ENCODE data around the gene CDH22. TPM values are rescaled to one million over a fixed set of nuclear protein-coding genes. Genes with fewer than 3 reads are reported as not detected.

The CDH22 gene
- total and polyA plus RNA-seq, 10 of the 15 experiments (the other 5 are each of a cell fraction or from before 2014, with no cell fraction given): not detected

- in situ Hi-C loops (cut with MboI) (no loop called here), intact Hi-C loops (cut with micrococcal nuclease; ENCODE audit: unreplicated experiment) (no loop called here)
- Histone ChIP-seq H3K9me3 (replicated peaks; ENCODE audit: control insufficient read depth, insufficient read depth, low read length) (no peaks in the 10 kb centered on the region), H3K36me3 (ENCODE audit: control insufficient read depth in 2 of 2, insufficient read depth in 2 of 2, low read length in 1 of 2) (no peaks in the 10 kb centered on the region), H3K4me2 (ENCODE audit: control insufficient read depth, insufficient read depth) (no peak overlapping the region), H3K4me3 (no peak overlapping the region), H2AFZ (ENCODE audit: control insufficient read depth, low read depth, low read length) (no peak overlapping the region), H3K27ac (ENCODE audit: control insufficient read depth, insufficient read depth) (no peak overlapping the region), H4K20me1 (ENCODE audit: control insufficient read depth, insufficient read depth) (no peaks in the 10 kb centered on the region), H3K9ac (ENCODE audit: control insufficient read depth, insufficient read depth, low read length) (no peak overlapping the region), H3K27me3 (replicated peaks in 1 of 2; ENCODE audit: control insufficient read depth in 2 of 2, insufficient read depth in 2 of 2, low read length in 1 of 2) (peaks cover 0 to 5% of the 10 kb centered on the region in 2 experiments; a peak in 3 of 4 replicates), H3K4me1 (ENCODE audit: control insufficient read depth, insufficient read depth, low read length) (no peaks in the 10 kb centered on the region), H3K79me2 (ENCODE audit: control insufficient read depth, insufficient read depth, low read length) (no peaks in the 10 kb centered on the region)
- ChIA-PET CTCF (no interaction called here), RAD21 (ENCODE audit: unreplicated experiment) (no interaction called here), POLR2A (no interaction called here), SMC1A (ENCODE audit: uncharacterized antibody, unreplicated experiment) (no interaction called here)
- ATAC-seq (no peak), FAIRE-seq (no peak), DNase-seq (ENCODE audit: low read depth, low spot score) (no peak)
- BruUV-seq (replicated peaks): no TSS peak
- 36% methylated on average over 8 of the region's 8 CpGs for WGBS (ENCODE audit: insufficient coverage, insufficient replicate concordance, low lambda C conversion rate, missing lambda C conversion rate)
- no peak for TF ChIP-seq IRF3 (IDR thresholded peaks at IDR 0.05)
- no peak for TF ChIP-seq CBFB (IDR thresholded peaks at IDR 0.05; ENCODE audit: low read depth)
- TF ChIP-seq GATAD2B (conservative IDR thresholded peaks at IDR 0.05; ENCODE audit: low read depth): no peak
- TF ChIP-seq ZNF687 (IDR thresholded peaks at IDR 0.05): no peak
- no peak for TF ChIP-seq ZBTB4 (CRISPR knock-in tag; IDR thresholded peaks at IDR 0.05)
- no peak for TF ChIP-seq BCL3 (IDR thresholded peaks at IDR 0.05; ENCODE audit: borderline replicate concordance, insufficient read depth, low read depth, low read length, poor library complexity, severe bottlenecking)
- TF ChIP-seq IRF5 (IDR thresholded peaks at IDR 0.05; ENCODE audit: borderline replicate concordance): no peak
- no peak for TF ChIP-seq MTA2 (IDR thresholded peaks at IDR 0.05; ENCODE audit: low read depth)
- TF ChIP-seq NR2C1 (IDR thresholded peaks at IDR 0.05): no peak
- TF ChIP-seq NFIC (IDR thresholded peaks at IDR 0.05; ENCODE audit: low read depth, low read length): no peak
- no peak for TF ChIP-seq RBBP5 (conservative IDR thresholded peaks at IDR 0.05)
- TF ChIP-seq ESRRA (IDR thresholded peaks at IDR 0.05; ENCODE audit: low read length): no peak
- no peak for TF ChIP-seq LARP7 (IDR thresholded peaks at IDR 0.05)
These were observed 52.7 kb downstream of the CDH22 start for GRCh38 chr20:46255440-46256104.

All from GM12878 (cell line).